Epidermal melanocyte (primary cell): ENCODE measurements around the gene P2RY12.
A peak's percentile ranks its signal among the peaks of the same experiment; 100 is the strongest.

Source experiments
- DNase-seq: peaks from one replicate; pipeline ENCODE4 v3.0.0; 2011; ENCODE audit warnings: low spot score; ENCODE audit not compliant: insufficient read length

The P2RY12 gene

DNA sequence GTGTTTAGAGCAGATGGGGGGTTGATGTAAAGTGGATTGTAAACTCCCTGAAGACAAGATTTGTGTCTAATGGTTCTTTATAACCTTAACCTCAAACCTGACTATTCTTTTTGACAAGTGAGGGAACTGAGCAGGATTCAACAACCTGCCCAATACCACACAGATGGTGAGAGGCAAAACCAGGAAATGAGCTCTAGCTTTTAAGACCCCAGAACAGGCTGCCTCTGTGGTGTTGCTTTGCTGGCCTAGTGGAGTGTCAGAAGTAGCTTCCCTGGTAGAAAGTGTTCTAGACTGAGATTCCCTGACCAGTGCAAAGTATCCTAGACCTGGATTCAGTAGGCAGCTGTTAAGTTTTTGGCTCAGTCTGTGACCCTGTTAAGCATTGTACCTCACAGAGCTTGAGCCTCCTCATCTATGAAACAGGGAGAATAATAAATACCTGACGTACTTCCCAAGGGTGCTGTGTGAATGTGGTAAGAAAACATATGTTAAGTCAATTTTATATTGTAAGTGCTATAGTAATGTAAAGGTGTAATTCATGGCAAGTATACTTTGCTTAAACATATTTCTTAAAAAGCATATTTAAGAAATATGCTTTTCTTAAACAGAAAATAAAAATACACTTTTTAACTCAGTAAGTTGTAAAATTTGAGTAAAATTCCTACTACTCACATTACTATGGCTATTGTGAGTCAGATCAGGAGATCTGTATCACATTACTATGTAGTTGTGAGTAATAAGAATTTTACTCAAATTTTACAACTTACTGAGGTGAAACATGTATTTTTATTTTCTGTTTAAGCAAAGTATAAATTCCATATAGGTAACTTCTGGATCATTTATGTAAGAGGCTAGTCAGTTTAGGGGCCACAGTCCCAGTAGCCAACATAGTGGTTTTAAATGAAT, 76.7 kb downstream of the P2RY12 start:
- no peak for DNase-seq

- no peak for DNase-seq
Observed at GRCh38 chr3:151307131-151307530, 77.4 kb downstream of the P2RY12 start.

- no peak for DNase-seq
Observed at GRCh38 chr3:151306168-151306810, 78.3 kb downstream of the P2RY12 start.

DNA sequence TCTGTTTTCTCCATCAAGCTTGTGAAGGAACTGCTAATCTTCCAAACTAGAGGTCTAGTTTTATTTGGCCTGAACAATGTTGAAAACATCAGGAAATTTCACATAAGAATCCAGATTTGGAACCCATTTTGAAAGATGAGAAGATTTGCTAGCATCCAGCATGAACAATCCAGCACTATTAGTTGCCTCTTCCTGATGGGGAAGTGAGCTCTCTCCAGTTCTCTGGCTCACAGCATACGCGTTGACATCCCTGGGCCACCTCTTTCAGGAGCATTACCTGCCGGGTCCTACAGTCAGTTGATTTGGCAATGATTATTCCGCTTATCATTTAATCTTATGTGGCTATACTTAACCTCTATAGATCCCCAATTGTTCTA, 78.8 kb downstream of the P2RY12 start:
- DNase-seq = no peak

DNA sequence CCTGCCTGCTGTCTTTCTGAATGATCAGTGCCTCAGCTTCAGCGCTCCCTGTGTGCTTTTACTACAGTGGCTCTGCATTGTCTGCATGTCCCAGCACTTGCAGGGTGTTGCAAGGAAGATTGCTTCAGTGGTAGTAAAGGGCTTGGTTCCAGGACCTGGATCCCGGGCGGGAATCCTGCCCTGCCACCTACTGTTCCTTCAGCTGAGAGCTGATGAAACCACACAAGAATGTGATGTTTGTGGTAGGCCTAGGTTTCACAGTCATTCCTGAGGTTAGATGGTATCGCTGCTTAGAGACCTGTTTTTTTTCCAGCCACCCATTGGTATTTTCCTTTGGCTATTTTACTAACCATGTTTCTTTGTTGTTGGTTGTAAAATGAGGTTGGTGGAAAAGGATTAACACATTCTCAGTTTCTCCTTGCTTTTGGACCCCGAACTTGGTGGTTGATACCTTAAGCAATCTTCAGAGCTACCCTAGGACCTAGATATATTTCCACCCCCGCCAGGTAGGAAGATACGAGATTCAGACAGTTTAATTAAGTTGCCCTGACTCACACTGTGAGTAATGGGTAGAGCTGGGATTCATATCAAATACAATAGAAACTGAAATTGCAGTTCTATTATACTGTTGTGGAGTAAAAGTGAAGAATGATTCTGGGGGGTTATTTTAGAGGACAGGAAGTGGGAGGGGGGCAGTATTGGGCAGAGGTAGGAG, 79.3 kb downstream of the P2RY12 start:
- peak; percentile 38 for DNase-seq

- no peak for DNase-seq
Observed at GRCh38 chr3:151303751-151304150, 80.8 kb downstream of the P2RY12 start.

GRCh38 chr3:151301787-151302186, 82.8 kb downstream of the P2RY12 start:
- no peak for DNase-seq

- DNase-seq = no peak
Observed at GRCh38 chr3:151300539-151300938, 84.0 kb downstream of the P2RY12 start.

- DNase-seq = no peak
Observed at GRCh38 chr3:151299006-151299405, 85.5 kb downstream of the P2RY12 start.

- no peak for DNase-seq
Observed at GRCh38 chr3:151297429-151297828, 87.1 kb downstream of the P2RY12 start.

DNA sequence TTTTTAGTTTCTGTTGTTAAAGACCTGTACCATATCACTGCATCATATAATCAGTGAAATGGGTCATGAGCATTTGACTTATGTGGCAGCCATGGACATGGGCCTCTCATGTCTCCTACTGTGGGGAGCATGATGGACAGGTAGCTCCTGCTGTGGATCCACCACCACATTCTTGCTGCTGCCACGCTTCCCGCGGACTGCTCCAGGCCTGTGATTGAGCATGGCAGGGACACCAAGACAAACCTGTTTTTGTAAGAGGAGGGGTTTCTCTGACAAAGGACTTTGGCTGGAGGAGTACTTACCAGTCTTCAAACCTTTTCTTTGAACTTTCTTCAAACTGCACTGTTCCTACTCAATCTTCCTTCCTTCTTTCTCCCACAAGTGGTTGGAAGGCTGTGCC, 88.3 kb downstream of the P2RY12 start:
- DNase-seq = no peak

GRCh38 chr3:151293127-151293526, 91.4 kb downstream of the P2RY12 start:
- no peak for DNase-seq

- no peak for DNase-seq
Observed at GRCh38 chr3:151290673-151291072, 93.9 kb downstream of the P2RY12 start.

GRCh38 chr3:151289445-151289844, 95.1 kb downstream of the P2RY12 start:
- no peak for DNase-seq
